Spleen (tissue), 11 donors: Measurements from ENCODE around the gene RARRES2. TPM values are rescaled to one million over a fixed set of nuclear protein-coding genes. Genes with fewer than 3 reads are reported as not detected.

Experiments used
- DNase-seq: peaks from one replicate; pipeline ENCODE4 v3.0.0-alpha.2; 2020
- H3K27ac ChIP-seq, 8 donors: fragments of 200-600 bp; sonication (generic) in 7 of 8; 1 replicate in 4 of 8; 2 replicates in 4 of 8; pipeline versions ENCODE4 v1.5.0 to v1.8.0; 2016 to 2021; ENCODE audit warnings: inconsistent platforms in 4 of 8, mild to moderate bottlenecking in 4 of 8, moderate library complexity in 1 of 8
- H3K27me3 ChIP-seq, 7 donors: fragments of 200-600 bp; sonication (generic) in 6 of 7; replicated peaks in 1 of 7; 1 replicate in 4 of 7; 2 replicates in 3 of 7; pipeline versions ENCODE4 v1.5.0 to v1.8.0; 2016 to 2021; ENCODE audit warnings: inconsistent platforms in 3 of 7, mild to moderate bottlenecking in 1 of 7
- H3K36me3 ChIP-seq, 6 donors: fragments of 200-600 bp; sonication (generic) in 5 of 6; 1 replicate in 4 of 6; 2 replicates in 2 of 6; pipeline versions ENCODE4 v1.5.0 to v1.8.0; 2016 to 2021; ENCODE audit warnings: inconsistent platforms in 2 of 6
- H3K4me1 ChIP-seq, 6 donors: fragments of 200-600 bp; sonication (generic) in 5 of 6; 1 replicate in 3 of 6; 2 replicates in 3 of 6; pipeline versions ENCODE4 v1.5.0 to v1.8.0; 2016 to 2021; ENCODE audit warnings: inconsistent platforms in 3 of 6
- H3K4me3 ChIP-seq, 8 donors: fragments of 200-600 bp; sonication (generic) in 7 of 8; 1 replicate in 4 of 8; 2 replicates in 4 of 8; pipeline versions ENCODE4 v1.5.0 to v1.8.0; 2016 to 2021; ENCODE audit warnings: inconsistent platforms in 4 of 8, mild to moderate bottlenecking in 4 of 8, moderate library complexity in 2 of 8
- H3K9me3 ChIP-seq, 8 donors: fragments of 200-600 bp; sonication (generic) in 7 of 8; 1 replicate in 4 of 8; 2 replicates in 4 of 8; pipeline versions ENCODE4 v1.5.0 to v1.8.0; 2016 to 2021; ENCODE audit warnings: inconsistent platforms in 4 of 8
- POLR2A ChIP-seq, 3 donors: fragments of 450-650 bp; IDR thresholded peaks; one replicate each; pipeline ENCODE4 v1.5.1; 2017; ENCODE audit warnings: antibody characterized with exemption in 3 of 3, mild to moderate bottlenecking in 1 of 3
- POLR2AphosphoS5 ChIP-seq, 3 donors: sonication (generic); formaldehyde crosslinking; IDR thresholded peaks; one replicate each; pipeline ENCODE4 v1.5.1; 2017; ENCODE audit warnings: antibody characterized with exemption in 3 of 3
- WGBS, 5 donors: extraction: QIAGEN DNeasy Blood & Tissue Kit in 3 of 5; methylation state at CpG; one replicate each; pipeline versions ENCODE4 v1.1.5 to v1.1.7; 2013 to 2018; 5-methylcytosine and 5-hydroxymethylcytosine counted together
- intact Hi-C: fragments of 100-400 bp; cut with DNase I; formaldehyde crosslinking; loops from one replicate; pipeline ENCODE4 v1.15.0; 2023; ENCODE audit warnings: low total_unique reads
- polyA plus RNA-seq, 3 donors: library from polyadenylated mRNA; stranded (reverse); fragments of 200-250 nt; gene quantifications; one replicate each; pipeline ENCODE4 v1.2.1, GENCODE V29; 2013
- total RNA-seq, 7 donors: library from RNA; depleted of rRNA in 3 of 7; stranded (reverse); fragments of >200 nt in 3 of 7; fragmentation: NEBNext Ultra II Directional in 4 of 7; extraction: Animal tissue kit (Norgen Biotek cat#: 25700) in 4 of 7; gene quantifications; one replicate each; pipeline versions ENCODE4 v1.1.0 to v1.2.1, GENCODE V29; 2016 to 2021
- TF ChIP-seq, protein P1 (sequence below), 11 experiments: fragments of 200-600 bp in 7 of 11; fragments of 450-650 bp in 4 of 11; sonication (generic) in 4 of 11; IDR thresholded peaks in 8 of 11; conservative IDR thresholded peaks in 3 of 11; 1 replicate in 7 of 11; 2 replicates in 4 of 11; pipeline versions ENCODE4 v1.4.0 to v1.8.0; 2016 to 2021; ENCODE audit warnings: antibody characterized with exemption in 11 of 11, inconsistent platforms in 4 of 11, mild to moderate bottlenecking in 1 of 11
- donor health status: healthy with polysubstance abuse.
- donor health status: DM: no; HTN: no; CAD: no; lungs with moderate emphysema.
- donor health status: DM: no; HTN: no; CAD: no.
- donor health status: Bipolar disorder and iron deficiency.
- donor health status: healthy.
- donor health status: DM: no; HTN: no; CAD: no.
- donor health status: DM: yes; HTN: yes; CAD: no.

The RARRES2 gene
- total and polyA plus RNA-seq, 10 donors = 39.7 to 292 (median 105) TPM

DNA sequence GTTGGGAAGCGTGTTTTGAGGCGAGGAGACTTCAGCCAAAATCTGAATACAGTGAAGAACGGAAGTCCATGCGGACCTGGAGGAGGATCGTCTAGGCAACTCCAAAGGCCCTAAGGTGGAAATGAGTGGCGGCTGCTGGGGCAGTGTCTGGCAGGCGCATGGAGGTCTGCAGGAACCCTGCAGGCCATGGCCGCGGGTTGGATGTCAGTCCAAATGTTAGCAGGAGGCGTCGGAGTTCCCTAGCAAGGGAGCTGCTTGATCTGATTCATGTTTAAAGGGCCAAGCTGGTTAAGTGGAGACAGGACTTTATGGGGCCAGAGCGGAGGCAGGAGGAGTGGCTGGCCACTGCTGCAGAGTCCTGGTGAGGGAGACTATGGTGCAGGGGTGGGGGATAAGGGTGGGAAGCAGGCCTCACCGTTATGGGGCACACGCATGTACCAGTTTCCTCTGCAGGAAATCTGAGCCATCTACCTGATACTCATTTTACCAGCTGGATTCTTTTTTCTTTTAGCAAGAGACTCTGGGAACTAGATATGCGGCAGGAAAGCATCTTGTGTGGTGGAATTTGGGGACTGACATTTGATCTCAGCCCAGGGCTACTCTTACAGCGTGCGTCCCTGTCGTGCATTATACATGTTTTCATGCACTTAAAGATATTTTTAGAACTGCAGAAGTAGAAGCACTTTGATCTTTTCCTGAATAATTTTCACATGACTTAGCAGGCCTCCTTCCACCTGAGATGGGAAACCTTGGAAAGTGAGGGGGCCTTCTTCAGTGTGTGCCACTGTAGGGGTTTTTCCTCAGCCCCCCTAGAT lies 20.6 kb upstream of the RARRES2 start:
- no peaks in the 10 kb centered on the region for H3K9me3 ChIP-seq
- intact Hi-C loops = no loop called here
- H3K36me3 ChIP-seq = no peaks in the 10 kb centered on the region
- H3K27ac ChIP-seq = no peak overlapping the region
- peaks cover 2 to 78% (median 48%) of the 10 kb centered on the region in 6 donors for H3K4me1 ChIP-seq
- DNase-seq = no peak
- 68 to 77% (median 70%) methylated on average over 18 of the region's 18 CpGs for whole genome bisulfite sequencing, 5 donors
- no peaks in the 10 kb centered on the region for H3K27me3 ChIP-seq
- TF ChIP-seq POLR2A (IDR thresholded peaks at IDR 0.05) (no peak), POLR2AphosphoS5 (IDR thresholded peaks at IDR 0.05) (no peak)
- TF ChIP-seq, protein P1, sequence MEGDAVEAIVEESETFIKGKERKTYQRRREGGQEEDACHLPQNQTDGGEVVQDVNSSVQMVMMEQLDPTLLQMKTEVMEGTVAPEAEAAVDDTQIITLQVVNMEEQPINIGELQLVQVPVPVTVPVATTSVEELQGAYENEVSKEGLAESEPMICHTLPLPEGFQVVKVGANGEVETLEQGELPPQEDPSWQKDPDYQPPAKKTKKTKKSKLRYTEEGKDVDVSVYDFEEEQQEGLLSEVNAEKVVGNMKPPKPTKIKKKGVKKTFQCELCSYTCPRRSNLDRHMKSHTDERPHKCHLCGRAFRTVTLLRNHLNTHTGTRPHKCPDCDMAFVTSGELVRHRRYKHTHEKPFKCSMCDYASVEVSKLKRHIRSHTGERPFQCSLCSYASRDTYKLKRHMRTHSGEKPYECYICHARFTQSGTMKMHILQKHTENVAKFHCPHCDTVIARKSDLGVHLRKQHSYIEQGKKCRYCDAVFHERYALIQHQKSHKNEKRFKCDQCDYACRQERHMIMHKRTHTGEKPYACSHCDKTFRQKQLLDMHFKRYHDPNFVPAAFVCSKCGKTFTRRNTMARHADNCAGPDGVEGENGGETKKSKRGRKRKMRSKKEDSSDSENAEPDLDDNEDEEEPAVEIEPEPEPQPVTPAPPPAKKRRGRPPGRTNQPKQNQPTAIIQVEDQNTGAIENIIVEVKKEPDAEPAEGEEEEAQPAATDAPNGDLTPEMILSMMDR (IDR thresholded peaks at IDR 0.05 in 8 of 11, conservative IDR thresholded peaks at IDR 0.05 in 3 of 11) = no peak
- H3K4me3 ChIP-seq = no peak overlapping the region

DNA sequence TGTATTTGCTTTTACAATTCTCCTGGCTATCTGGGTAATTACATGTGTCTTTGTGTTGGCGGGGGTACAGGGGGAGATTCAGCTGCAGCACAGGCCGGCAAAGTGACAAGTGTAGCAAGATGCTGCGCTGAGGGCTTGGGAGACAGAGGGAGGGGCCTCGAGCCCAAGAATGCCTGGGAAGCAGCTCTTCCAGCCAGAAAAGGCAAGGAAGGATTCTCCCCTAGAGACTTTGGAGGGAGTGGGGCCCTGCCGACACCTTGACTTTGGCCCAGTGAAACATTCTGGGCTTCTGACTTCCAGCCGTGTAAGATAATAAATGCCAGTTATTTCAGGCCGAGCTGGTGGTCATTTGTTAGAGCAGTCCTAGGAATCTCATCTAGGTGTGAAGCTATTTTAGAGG lies 20.0 kb upstream of the RARRES2 start:
- Histone ChIP-seq H3K4me1 (peaks cover 9 to 78% (median 48%) of the 10 kb centered on the region in 6 donors), H3K36me3 (no peaks in the 10 kb centered on the region), H3K4me3 (no peak overlapping the region), H3K27me3 (no peaks in the 10 kb centered on the region), H3K27ac (no peak overlapping the region), H3K9me3 (no peaks in the 10 kb centered on the region)
- no peak for DNase-seq
- intact Hi-C loops = no loop called here
- TF ChIP-seq POLR2A (IDR thresholded peaks at IDR 0.05) (no peak), POLR2AphosphoS5 (IDR thresholded peaks at IDR 0.05) (no peak)
- TF ChIP-seq, protein P1 (IDR thresholded peaks at IDR 0.05 in 8 of 11, conservative IDR thresholded peaks at IDR 0.05 in 3 of 11) = no peak
- 81 to 89% (median 86%) methylated on average over 7 of the region's 7 CpGs for WGBS, 5 donors

DNA sequence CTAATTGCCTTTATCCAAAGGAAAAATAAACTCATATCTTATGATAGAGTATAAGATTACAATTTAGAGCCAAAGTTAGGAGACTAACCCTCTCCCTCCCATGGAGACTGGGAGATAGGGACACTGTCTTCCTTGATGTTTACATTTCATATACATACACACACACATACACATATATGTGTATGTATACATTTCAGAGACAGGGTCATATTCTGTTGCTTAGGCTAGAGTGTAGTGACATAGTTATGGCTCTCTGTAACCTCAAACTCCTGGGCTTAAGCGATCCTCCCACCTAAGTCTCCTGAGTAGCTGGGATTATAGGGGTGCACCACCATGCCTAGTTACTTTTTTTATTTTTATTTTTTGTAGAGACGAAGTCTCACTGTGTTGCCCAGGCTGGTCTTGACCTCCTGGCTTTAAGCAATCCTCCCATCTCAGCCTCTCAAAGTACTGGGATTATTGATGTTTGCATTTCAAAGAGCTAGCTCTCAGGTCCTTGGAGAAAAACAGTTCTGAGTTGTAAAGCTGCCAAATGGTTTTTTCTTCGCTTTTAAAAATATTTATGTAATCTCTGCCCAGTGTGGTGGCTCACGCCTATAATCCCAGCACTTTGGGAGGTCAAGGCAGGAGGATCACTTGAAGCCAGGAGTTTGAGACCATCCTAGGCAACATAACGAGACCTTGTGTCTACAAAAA lies 19.1 kb upstream of the RARRES2 start:
- Histone ChIP-seq H3K27ac (no peak overlapping the region), H3K4me1 (peaks cover 9 to 76% (median 42%) of the 10 kb centered on the region in 6 donors), H3K36me3 (no peaks in the 10 kb centered on the region), H3K27me3 (no peaks in the 10 kb centered on the region), H3K4me3 (no peak overlapping the region), H3K9me3 (no peaks in the 10 kb centered on the region)
- WGBS, 5 donors = 80 to 92% (median 90%) methylated on average over 5 of the region's 5 CpGs
- DNase-seq = no peak
- no peak for TF ChIP-seq POLR2A (IDR thresholded peaks at IDR 0.05)
- TF ChIP-seq, protein P1 (IDR thresholded peaks at IDR 0.05 in 8 of 11, conservative IDR thresholded peaks at IDR 0.05 in 3 of 11) = no peak
- no peak for TF ChIP-seq POLR2AphosphoS5 (IDR thresholded peaks at IDR 0.05)
- intact Hi-C loops = no loop called here
